Measurements from ENCODE around the gene ARHGEF38.
A peak's percentile ranks its signal among the peaks of the same experiment; 100 is the strongest.

GRCh38 chr4:105683038-105683437 is 130.6 kb downstream of the ARHGEF38 start:
- TF ChIP-seq CTCF (IDR thresholded peaks at IDR 0.05) (no peak), POLR2A (IDR thresholded peaks at IDR 0.05) (no peak), POLR2AphosphoS5 (IDR thresholded peaks at IDR 0.05) (peak in 2 of 3 donors; percentile 49 to 75)
